ENCODE results near the gene ACTMAP. TPM values are rescaled to one million over a fixed set of nuclear protein-coding genes. Genes with fewer than 3 reads are reported as not detected.

ACTMAP gene
- total RNA-seq, 1 experiment from 2014 or later: 39.3 TPM

- ChIA-PET POLR2A (ENCODE audit: unreplicated experiment) (no interaction called here), CTCF (no interaction called here)
- H3K4me3 ChIP-seq: no peak overlapping the region
- H3K9me2 ChIP-seq (ENCODE audit: insufficient read depth): no peaks in the 10 kb centered on the region
- intact Hi-C loops (cut with micrococcal nuclease; ENCODE audit: unreplicated experiment): no loop called here
- H3K4me1 ChIP-seq (replicated peaks; ENCODE audit: insufficient read depth): no peaks in the 10 kb centered on the region
- H2AFZ ChIP-seq: no peak overlapping the region
- H3K27ac ChIP-seq: no peak overlapping the region
- H4K20me1 ChIP-seq (ENCODE audit: insufficient read depth): no peaks in the 10 kb centered on the region
- no peaks in the 10 kb centered on the region for H3K9me3 ChIP-seq (ENCODE audit: insufficient read depth, low read depth)
- no peak overlapping the region for H3K4me2 ChIP-seq
- H3K79me2 ChIP-seq (ENCODE audit: low read depth): no peaks in the 10 kb centered on the region
- BruUV-seq (replicated peaks): no TSS peak
- no peak for DNase-seq
- no peaks in the 10 kb centered on the region for H3F3A ChIP-seq (ENCODE audit: insufficient read depth, low read depth)
- H3K27me3 ChIP-seq (ENCODE audit: insufficient read depth, low read depth): no peaks in the 10 kb centered on the region
- TF ChIP-seq EZH2 (IDR thresholded peaks at IDR 0.05; ENCODE audit: low read depth): no peak
- TF ChIP-seq CTCF (conservative IDR thresholded peaks at IDR 0.05): no peak
- 0 out of 2 replicates have a peak, but pooled peaks cover 8% of the 10 kb centered on the region for H3K36me3 ChIP-seq (ENCODE audit: low read depth)
Observed at GRCh38 chr19:40707615-40708014, 42.7 kb downstream of the ACTMAP start.

GRCh38 chr19:40705950-40706619 lies 44.2 kb downstream of the ACTMAP start:
- no peaks in the 10 kb centered on the region for H3K9me3 ChIP-seq (ENCODE audit: insufficient read depth, low read depth)
- intact Hi-C loops (cut with micrococcal nuclease; ENCODE audit: unreplicated experiment): no loop called here
- no TSS peak for BruUV-seq (replicated peaks)
- no peak overlapping the region for H3K4me2 ChIP-seq
- ChIA-PET POLR2A (ENCODE audit: unreplicated experiment) (interaction anchor here (0.7 kb wide), 1 partner anchor 463 kb away, joined by 5 read pairs; no protein-coding TSS in a partner anchor), CTCF (no interaction called here)
- H3K27ac ChIP-seq: no peak overlapping the region
- H2AFZ ChIP-seq: no peak overlapping the region
- DNase-seq: no peak
- no peak overlapping the region for H3K4me3 ChIP-seq
- no peaks in the 10 kb centered on the region for H3K27me3 ChIP-seq (ENCODE audit: insufficient read depth, low read depth)
- no peak for TF ChIP-seq CTCF (conservative IDR thresholded peaks at IDR 0.05)
- no peak for TF ChIP-seq EZH2 (IDR thresholded peaks at IDR 0.05; ENCODE audit: low read depth)
- 0 out of 2 replicates have a peak, but pooled peaks cover 5% of the 10 kb centered on the region for H3K36me3 ChIP-seq (ENCODE audit: low read depth)
- H3K9me2 ChIP-seq (ENCODE audit: insufficient read depth): no peaks in the 10 kb centered on the region
- no peaks in the 10 kb centered on the region for H3F3A ChIP-seq (ENCODE audit: insufficient read depth, low read depth)
- no peaks in the 10 kb centered on the region for H3K79me2 ChIP-seq (ENCODE audit: low read depth)
- no peaks in the 10 kb centered on the region for H4K20me1 ChIP-seq (ENCODE audit: insufficient read depth)
- no peaks in the 10 kb centered on the region for H3K4me1 ChIP-seq (replicated peaks; ENCODE audit: insufficient read depth)

- CTCF ChIA-PET: no interaction called here
Observed at GRCh38 chr19:40705362-40705651, 45.0 kb downstream of the ACTMAP start.

More at GRCh38 chr19:40705362-40705651, 45.0 kb downstream of the ACTMAP start:
- no peaks in the 10 kb centered on the region for H3K27me3 ChIP-seq (ENCODE audit: insufficient read depth, low read depth)
- no peaks in the 10 kb centered on the region for H3K4me1 ChIP-seq (replicated peaks; ENCODE audit: insufficient read depth)
- H4K20me1 ChIP-seq (ENCODE audit: insufficient read depth): no peaks in the 10 kb centered on the region
- intact Hi-C loops (cut with micrococcal nuclease; ENCODE audit: unreplicated experiment): no loop called here
- H3K27ac ChIP-seq: no peak overlapping the region
- no peaks in the 10 kb centered on the region for H3F3A ChIP-seq (ENCODE audit: insufficient read depth, low read depth)
- no peaks in the 10 kb centered on the region for H3K9me3 ChIP-seq (ENCODE audit: insufficient read depth, low read depth)
- BruUV-seq (replicated peaks): no TSS peak
- no peak for DNase-seq
- no peak for TF ChIP-seq EZH2 (IDR thresholded peaks at IDR 0.05; ENCODE audit: low read depth)
- POLR2A ChIA-PET (ENCODE audit: unreplicated experiment): no interaction called here
- no peak overlapping the region for H2AFZ ChIP-seq
- H3K9me2 ChIP-seq (ENCODE audit: insufficient read depth): no peaks in the 10 kb centered on the region
- no peaks in the 10 kb centered on the region for H3K79me2 ChIP-seq (ENCODE audit: low read depth)
- H3K36me3 ChIP-seq (ENCODE audit: low read depth): 0 out of 2 replicates have a peak, but pooled peaks cover 5% of the 10 kb centered on the region
- no peak overlapping the region for H3K4me2 ChIP-seq
- H3K4me3 ChIP-seq: no peak overlapping the region
